Ramos (cell line): ENCODE results near the gene PTPRA.

ENCODE experiments used
- in situ Hi-C: fragments of 300-500 bp; cut with MboI; formaldehyde crosslinking; loops from one replicate; pipeline ENCODE4 v1.14.3; 2022; ENCODE audit warnings: low sequenced_read_pairs; ENCODE audit not compliant: unreplicated experiment

PTPRA gene

DNA sequence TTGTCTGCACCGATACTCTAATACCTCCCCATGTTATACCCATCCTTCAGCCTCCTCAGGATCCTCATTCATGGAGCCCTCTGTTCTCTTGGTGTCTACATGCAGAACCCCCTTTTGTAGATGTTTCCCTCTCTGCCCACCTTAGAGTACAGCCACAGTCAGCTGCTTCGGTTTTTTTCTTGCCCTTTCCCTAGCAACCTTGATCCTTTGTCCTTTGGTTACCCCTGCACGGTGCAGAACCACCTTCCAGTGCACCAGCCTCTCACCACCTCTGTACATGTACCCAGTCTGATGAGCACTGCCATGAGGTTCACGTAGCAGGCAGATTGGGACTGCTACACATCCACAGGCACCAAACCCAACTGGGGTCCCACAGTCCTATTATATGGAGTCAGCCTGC is 25.5 kb upstream of the PTPRA start:
- in situ Hi-C loops = no loop called here

DNA sequence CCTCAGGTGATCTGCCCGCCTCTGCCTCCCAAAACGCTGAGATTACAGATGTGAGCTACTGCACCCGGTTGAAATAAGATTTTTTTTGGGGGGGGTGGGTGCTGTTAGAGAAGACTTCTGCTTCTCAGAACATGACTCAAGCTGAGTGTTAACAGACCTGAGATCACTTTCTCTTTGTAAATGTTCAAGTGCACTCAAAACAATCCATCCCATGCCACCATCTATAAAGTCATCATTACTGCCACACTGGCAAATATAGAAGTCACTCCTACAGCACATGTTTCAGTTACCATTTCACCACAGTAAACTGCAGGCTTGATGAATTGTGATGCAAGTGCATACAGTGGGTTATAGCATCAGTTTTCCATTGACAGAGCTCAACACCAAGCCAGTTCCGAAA is 23.8 kb upstream of the PTPRA start:
- in situ Hi-C loops = no loop called here

DNA sequence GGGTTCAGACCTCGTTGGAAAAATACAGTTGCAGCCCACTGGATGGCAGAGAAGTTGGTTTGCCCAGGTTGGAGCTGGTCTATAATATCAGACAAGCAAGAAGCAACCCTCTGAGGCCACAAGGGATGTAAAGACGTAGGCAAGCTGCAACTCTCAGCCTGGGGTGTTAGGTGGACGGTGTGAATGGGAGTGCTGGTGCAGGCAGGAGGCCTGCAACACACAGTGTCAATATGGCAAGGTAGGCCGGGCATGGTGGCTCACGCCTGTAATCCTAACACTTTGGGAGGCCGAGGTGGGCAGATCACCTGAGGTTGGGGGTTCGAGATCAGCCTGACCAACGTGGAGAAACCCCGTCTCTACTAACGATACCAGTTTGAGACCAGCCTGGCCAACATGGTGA is 22.2 kb upstream of the PTPRA start:
- in situ Hi-C loops = no loop called here

DNA sequence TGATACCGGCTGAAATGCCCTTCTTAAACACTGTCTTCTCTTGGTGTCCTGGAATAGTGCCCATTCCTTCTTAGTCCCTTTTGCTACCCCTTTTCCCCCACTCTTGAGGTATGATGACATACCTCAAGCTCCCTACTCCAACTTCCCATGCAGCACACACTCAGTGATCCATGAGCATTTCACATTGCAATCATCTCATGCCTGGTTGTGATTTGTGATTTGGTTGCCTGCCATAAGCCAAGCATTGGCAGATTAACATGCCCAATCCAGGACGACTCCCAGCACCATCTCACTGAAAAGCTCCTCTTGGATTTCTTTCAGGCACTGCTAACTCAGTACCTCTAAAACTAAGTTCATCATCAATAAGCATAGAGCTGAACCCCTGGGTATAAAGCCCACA is 14.7 kb upstream of the PTPRA start:
- in situ Hi-C loops = no loop called here

DNA sequence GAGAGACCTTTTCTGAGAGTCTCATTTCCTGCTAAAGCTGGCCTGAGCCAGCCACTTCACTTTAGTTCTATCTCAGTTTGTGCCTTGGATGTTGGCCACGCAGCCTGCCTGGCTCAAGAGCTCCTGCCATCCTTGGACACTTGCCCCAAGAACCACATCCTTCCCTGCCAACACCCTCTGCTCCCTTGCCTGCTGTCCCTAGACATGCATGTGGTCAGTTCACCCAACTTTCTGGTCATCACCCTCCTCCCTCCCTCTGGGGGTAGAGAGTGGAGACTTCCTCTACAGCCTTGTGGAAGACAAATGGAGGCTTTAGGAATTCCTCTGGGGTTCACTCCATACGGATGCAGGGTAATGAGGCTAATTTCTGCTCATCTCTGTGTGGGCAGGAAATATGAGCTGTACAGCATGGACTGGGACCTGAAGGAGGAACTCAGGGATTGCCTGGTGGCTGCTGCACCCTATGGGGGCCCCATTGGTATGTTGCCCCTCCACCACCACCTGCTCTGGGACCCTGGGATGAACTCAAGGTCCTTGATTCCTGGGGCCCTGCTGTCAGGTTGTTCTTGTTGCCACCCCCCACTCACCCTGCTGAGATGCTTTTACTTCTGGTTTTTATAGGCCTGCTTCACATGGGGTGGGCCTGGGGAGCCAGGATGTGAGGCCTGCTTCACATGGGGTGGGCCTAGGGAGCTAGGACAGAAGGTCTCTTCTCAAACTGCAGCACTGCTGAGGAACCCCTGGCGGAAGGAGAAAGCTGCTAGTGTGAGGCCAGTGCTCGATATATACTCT is 13.8 kb upstream of the PTPRA start:
- in situ Hi-C loops = no loop called here

DNA sequence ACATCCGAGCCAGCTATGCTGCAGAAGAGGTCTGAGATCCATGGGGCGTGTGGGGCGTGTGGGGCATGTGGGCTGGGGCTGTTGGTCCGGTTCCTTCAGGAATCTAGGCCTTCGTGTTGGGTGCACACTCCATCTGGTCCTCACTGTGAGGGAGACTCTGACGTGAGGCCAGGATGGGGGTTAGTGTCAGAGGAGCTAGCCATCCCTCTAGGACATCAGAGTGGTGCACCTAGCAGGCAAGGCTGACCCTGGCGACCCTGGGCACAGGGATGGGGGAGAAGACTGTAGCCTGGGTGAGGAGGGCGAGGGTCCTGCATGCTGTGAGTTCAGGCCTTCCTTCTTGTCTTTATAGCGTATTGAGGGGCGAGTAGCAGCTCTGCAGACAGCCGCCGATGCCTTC is 8.7 kb upstream of the PTPRA start:
- in situ Hi-C loops = no loop called here

DNA sequence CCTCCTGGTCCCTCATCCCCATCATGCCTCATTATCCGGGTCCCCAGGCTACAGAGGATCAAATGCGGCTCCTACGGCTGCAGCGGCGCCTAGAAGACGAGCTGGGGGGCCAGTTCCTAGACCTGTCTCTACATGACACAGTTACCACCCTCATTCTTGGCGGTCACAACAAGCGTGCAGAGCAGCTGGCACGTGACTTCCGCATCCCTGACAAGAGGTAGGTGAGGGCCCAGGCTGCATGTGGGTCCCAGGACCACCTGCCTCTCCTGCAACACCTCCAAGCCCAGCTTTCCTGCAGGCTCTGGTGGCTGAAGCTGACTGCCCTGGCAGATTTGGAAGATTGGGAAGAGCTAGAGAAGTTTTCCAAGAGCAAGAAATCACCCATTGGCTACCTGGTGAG is 8.2 kb upstream of the PTPRA start:
- in situ Hi-C loops = no loop called here

DNA sequence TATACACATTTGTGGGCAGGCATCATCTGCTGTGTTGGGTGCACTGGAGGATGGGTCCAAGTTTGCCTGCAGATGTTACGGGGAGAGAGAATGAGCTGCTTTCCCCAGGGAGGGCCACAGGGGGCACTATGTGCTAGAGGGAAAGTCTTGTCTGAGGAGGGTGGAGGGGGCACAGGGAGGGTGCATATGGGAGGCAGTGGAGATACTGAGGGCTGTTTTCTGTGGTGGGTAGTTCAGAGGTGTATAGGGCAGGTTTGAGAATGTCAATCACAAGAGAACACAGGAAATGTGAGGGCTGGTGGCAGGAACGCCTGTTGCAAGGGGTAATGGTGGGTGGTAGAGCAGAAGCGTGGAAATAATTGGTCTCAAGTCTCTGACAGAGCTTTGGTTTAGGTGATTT is 7.7 kb upstream of the PTPRA start:
- in situ Hi-C loops = no loop called here

DNA sequence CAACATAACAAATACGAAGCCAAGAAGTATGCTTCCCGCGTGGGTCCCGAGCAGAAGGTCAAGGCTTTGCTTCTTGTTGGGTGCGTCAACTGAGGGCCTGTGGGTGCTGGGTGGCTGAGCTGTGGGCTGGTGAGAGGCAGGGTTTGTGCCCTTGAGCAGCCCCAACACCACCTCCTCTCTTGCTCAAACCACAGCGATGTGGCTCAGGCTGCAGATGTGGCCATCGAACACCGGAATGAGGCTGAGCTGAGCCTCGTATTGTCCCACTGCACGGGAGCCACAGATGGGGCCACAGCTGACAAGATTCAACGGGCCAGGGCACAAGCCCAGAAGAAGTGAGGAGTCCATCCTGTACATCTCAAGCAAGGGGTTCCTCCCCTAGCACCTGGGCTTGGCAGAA is 7.0 kb upstream of the PTPRA start:
- in situ Hi-C loops = no loop called here

DNA sequence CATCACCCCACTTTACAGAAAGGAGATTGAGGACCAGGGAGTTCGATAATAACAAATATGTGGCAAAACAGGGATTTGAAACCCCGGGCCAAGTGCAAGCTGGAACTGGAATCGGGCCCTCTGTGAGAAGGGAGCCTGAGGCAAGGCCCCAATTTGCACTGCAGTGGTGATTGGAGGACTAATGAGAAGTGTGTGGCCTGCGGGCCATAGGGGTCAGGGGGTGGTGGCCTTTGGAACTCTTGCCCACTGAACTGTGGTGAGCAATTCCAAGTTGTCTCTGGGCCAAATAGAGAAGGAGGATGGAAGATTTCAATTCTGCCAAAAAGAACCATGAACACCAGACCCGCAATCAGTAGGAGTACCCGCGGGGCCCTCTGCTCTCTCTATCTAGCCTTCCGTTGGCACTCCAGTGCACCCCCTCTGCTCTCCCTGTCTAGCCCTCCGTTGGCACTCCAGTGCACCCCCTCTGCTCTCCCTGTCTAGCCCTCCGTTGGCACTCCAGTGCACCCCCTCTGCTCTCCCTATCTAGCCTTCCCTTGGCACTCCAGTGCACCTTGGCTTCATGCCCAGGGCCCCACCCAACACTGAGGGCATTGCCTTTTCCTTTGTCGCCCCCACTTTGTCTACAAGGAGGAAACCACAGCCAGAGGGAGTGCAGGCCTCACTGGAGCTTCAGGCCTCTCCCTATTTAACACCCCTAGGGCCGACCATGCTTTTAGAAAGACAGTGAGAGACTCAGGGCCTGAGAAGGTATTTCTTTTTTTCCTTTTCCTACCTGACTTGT is 6.0 kb upstream of the PTPRA start:
- in situ Hi-C loops = no loop called here

DNA sequence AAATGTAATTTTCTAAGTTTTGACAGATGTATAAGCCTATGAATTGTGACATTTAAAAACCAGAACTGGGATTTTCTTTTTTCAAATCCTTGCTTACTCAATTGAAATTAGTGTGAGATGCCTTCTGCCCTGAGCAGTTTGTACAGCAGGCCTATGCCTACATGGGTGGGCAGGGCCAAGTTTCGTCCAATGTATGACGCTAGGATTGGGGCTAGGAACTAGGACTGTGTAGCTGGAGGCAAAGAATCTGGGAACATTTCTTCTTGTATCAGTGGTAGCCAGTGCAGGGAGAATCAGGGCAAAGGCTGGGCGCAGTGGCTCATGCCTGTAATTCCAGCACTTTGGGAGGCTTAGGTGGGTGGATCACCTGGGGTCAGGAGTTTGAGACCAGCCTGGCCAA is 3.9 kb upstream of the PTPRA start:
- in situ Hi-C loops = no loop called here

DNA sequence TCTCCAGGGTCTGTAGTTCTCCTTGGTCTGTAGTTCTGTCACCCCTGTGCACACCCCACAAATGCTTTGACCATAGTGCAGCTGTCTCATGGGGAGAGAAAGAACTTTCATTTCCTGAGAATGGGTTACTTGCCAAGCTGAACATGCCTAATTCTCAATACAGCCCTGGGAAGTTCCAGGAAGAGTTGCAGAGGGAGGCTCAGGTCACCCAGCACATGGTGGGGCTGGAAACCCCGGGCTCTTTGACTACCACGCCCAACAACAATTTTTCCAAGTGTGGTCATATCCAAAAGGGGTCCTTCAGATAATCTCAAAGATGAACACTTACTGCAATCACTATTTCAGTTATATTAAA is 2.2 kb upstream of the PTPRA start:
- in situ Hi-C loops = no loop called here

DNA sequence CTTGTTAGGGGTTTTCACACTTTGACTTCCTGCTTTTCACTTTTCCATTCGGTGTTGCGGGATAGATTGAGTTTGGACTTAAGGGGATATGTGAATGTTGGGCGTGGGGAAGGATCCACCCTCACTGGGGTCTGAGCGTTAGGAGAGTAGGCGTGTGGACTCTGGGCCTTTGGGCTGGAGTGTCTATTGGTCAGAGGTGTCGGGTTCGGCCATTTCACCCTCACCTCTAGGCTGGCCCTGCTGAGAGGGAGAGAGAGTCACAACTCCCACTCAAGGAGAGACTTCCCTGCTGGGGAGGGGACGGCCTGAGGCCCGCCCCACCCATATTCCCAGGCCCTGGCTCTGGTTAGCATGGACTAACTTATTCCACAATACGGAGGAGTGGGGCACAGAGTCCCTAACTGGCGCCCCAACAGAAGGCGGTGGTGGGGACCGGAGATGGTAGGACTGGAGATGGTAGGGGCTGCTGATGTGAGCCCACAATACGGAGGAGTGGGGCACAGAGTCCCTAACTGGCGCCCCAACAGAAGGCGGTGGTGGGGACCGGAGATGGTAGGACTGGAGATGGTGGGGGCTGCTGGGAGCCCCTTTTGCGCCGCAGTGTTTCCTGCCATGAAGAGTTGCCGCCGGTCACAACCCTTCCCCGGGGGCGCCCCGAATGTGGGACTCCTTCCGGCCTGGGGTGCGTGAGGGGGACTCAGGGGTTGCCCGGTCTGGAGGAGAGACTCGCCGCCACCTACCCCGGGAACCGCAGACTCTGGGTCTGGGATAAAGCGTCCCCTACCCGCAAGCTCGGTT is 1.4 kb upstream of the PTPRA start:
- in situ Hi-C loops = no loop called here

DNA sequence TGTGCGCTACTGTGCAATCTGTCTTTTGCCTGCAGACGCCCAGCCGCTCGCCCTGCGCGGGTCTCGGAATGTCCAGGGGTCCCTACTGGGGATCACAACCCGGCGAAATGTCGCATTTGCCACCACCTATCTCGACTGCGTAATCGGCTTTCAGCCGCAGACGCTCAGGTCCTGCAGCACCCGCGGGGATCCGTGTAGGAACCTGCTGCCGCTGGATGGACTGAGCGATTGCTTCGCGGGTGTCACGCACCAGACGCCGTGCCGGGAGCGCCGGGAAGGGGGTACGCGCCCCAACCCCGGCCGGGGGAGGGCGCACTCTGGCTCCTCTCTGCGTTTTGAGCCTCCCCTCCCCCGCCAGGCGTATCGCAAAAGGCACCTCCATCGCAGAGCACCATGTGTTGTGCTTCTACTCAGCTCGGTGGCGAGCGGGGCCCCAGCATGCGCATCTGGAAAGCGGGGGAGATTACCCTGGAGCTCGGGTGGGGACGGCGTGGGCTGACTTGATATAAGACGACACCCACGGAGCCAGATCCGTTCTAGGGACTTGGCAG is 747 bp upstream of the PTPRA start:
- in situ Hi-C loops = no loop called here

DNA sequence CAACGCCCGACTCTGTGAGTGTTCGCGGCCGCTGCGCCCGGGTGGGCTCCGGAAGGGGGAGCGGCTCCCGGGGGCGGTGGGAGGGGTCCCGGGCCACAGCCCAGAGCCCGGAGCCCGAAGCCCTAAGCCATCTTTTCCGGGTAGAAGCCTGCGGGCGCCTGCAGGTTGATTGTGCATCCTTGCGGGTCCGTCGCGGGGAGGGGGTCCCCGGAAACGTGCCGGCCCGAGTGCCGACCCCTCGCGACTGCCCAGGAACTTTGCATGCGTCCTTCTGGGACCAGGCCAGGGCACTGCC is 413 bp downstream of the PTPRA start:
- in situ Hi-C loops = no loop called here

DNA sequence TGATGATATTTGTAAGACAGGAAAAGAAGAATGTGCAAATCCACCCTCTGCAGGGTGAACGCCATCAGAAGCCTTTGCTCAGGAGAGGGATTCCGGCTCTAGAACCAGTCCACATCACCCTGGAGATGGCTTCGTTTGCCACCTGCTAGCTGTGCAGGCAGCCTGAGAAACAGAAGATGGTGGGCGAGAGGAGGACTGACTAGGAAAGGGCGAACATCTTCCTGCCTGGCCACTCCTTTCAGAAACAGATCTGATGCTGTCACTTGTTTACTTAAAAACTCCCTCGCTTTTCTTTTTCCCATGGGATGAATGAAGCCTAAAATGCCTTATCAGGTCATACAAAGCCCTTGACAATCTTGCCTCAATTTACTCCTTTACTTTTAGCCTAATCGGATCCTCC is 1.2 kb downstream of the PTPRA start:
- in situ Hi-C loops = no loop called here

DNA sequence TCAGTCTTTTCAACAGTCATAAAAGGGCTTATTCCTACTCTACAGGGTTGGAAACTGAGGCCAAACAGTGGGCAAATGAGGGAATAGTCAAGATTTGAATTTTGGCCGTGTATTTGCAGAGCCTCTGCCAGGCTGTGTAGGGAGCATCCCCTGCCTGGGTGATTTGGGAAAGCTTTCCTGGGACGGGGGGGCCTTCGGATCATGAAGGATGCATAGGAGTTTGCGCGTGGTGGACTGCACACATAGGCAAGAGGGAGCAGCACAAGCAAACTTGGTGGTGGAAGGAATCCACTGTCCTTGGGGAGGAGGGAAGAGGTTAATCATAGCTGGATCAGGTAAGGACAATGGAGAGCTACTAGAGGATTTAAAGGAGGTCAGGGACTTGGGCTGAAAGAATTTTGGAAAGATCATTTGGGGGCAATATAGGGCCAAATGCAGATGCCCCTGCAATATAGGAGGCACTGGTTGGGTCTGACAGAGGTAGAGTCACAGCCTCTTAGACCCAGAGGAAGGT is 2.5 kb downstream of the PTPRA start:
- in situ Hi-C loops = no loop called here

DNA sequence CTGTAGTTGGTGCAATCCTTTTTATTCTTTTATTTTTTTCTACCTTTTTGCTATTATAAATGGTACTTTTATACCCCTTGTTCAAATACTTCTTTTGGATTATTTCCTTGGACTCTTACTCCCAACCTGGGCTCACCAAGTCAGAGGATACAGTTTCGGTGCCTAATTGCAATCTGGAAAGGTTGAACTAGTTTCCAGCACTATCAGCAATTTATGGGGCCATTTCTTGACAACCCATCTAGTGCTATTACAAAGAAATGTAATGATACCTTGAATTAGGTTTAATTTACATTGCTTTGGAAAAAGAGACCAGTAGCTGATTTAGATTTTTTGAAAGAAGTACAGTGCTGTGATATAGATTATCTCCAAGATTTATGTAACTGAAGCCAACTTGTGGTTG is 5.2 kb downstream of the PTPRA start:
- in situ Hi-C loops = no loop called here

DNA sequence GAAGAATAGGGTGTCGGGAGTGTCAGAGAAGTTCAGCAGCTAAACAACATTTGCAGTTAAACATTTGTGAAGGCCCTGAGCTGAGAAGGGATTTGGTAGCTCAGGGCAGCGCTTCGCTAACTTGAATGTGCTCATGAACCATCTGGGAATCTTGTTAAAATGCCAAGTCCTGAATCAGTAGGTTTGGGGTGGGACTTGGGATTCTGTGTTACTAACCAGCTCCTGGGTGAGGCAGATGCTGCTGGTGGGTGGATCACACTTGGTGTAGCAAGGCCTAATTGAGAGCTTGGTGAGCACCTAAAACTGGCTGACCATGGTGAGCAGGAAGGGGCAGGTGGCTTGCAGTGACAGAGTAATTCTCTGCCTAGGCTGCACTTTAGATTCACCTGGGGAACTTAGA is 5.9 kb downstream of the PTPRA start:
- in situ Hi-C loops = no loop called here

DNA sequence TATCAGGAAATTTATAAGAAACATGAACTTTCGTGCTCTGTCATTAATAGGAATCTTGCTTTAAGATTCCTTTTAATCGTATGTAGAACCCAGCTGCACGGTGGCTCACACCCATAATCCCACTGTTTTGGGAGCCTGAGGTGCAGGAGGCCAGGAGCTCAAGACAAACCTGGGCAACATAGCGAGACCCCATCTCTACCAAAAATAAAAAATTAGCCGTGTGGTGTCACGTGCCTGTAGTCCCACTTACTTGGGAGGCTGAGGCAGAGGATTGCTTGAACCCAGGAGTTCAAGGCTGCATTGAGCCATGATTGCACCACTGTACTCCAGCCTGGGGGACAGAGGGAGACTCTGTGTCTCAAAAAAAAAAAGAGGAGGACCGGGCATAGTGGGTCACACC is 7.4 kb downstream of the PTPRA start:
- in situ Hi-C loops = no loop called here
